Measurements from ENCODE around the gene SSH3. TPM values are rescaled to one million over a fixed set of nuclear protein-coding genes. Genes with fewer than 3 reads are reported as not detected.

SSH3 gene
- total RNA-seq, 2 donors from 2014 or later = 70.9 to 101 TPM

DNA sequence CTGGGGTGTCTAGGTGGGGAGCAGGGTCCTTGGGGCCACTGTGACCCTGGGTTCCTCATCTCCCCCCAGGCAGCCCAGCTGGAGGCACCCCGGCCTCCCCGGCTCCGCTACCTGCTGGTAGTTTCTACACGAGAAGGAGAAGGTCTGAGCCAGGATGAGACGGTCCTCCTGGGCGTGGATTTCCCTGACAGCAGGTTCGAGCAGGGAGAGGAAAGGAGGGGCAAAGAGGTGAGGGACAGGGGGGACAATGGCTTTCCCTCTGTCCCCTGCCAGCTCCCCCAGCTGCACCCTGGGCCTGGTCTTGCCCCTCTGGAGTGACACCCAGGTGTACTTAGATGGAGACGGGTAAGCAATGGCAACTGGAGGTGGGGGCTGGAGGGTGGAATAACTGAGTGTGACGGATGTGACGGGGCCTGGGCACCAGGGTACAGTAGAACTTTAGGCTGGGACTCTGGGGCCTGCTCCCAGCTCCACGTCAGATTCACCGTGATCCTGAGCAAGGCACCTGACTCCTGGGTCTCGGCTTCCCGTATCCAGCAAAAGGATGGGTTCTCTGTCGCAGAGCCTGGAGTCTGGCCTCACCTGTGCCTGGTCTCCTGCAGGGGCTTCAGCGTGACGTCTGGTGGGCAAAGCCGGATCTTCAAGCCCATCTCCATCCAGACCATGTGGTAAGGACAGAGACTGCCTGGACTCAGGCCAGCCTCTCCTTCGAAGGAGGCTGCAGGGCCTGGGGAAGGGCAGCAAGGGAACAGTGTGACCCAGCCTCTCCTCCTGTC, 3.6 kb downstream of the SSH3 start:
- Histone ChIP-seq H3K9me3 (no peaks in the 10 kb centered on the region), H3K27ac (no peak overlapping the region), H3K27me3 (replicated peaks; ENCODE audit: insufficient read depth) (no peaks in the 10 kb centered on the region), H3K36me3 (peaks cover 4 to 27% of the 10 kb centered on the region in 2 donors), H3K4me3 (no peak overlapping the region), H3K4me1 (replicated peaks) (peaks cover 14% of the 10 kb centered on the region)
- intact Hi-C loops (cut with DNase I) = no loop called here
- TF ChIP-seq POLR2A (IDR thresholded peaks at IDR 0.05) = no peak
- WGBS = 86% methylated on average over 19 of the region's 19 CpGs
- no peak for DNase-seq (ENCODE audit: low spot score)

DNA sequence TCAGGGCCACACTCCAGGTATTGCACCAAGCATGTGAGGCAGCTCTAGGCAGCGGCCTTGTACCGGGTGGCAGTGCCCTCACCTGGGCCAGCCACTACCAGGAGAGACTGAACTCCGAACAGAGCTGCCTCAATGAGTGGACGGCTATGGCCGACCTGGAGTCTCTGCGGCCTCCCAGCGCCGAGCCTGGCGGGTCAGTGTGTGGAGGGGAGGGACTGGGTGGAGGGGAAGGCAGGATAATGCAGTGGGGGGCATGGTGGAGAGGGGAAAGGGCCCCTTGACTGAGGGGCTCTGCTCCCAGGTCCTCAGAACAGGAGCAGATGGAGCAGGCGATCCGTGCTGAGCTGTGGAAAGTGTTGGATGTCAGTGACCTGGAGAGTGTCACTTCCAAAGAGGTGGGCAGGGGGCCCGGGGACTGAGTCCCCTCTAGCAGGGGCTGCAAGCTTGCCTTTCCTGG, 4.2 kb downstream of the SSH3 start:
- no peaks in the 10 kb centered on the region for H3K27me3 ChIP-seq (replicated peaks; ENCODE audit: insufficient read depth)
- H3K4me3 ChIP-seq = no peak overlapping the region
- DNase-seq (ENCODE audit: low spot score) = no peak
- no peaks in the 10 kb centered on the region for H3K9me3 ChIP-seq
- H3K4me1 ChIP-seq (replicated peaks) = peaks cover 13% of the 10 kb centered on the region
- peaks cover 4 to 27% of the 10 kb centered on the region in 2 donors for H3K36me3 ChIP-seq
- intact Hi-C loops (cut with DNase I) = no loop called here
- no peak overlapping the region for H3K27ac ChIP-seq
- TF ChIP-seq POLR2AphosphoS5 (IDR thresholded peaks at IDR 0.05) (no peak), POLR2A (IDR thresholded peaks at IDR 0.05) (no peak)
- TF ChIP-seq, protein P1, sequence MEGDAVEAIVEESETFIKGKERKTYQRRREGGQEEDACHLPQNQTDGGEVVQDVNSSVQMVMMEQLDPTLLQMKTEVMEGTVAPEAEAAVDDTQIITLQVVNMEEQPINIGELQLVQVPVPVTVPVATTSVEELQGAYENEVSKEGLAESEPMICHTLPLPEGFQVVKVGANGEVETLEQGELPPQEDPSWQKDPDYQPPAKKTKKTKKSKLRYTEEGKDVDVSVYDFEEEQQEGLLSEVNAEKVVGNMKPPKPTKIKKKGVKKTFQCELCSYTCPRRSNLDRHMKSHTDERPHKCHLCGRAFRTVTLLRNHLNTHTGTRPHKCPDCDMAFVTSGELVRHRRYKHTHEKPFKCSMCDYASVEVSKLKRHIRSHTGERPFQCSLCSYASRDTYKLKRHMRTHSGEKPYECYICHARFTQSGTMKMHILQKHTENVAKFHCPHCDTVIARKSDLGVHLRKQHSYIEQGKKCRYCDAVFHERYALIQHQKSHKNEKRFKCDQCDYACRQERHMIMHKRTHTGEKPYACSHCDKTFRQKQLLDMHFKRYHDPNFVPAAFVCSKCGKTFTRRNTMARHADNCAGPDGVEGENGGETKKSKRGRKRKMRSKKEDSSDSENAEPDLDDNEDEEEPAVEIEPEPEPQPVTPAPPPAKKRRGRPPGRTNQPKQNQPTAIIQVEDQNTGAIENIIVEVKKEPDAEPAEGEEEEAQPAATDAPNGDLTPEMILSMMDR (IDR thresholded peaks at IDR 0.05) = no peak
- WGBS = 78% methylated on average over 11 of the region's 12 CpGs

DNA sequence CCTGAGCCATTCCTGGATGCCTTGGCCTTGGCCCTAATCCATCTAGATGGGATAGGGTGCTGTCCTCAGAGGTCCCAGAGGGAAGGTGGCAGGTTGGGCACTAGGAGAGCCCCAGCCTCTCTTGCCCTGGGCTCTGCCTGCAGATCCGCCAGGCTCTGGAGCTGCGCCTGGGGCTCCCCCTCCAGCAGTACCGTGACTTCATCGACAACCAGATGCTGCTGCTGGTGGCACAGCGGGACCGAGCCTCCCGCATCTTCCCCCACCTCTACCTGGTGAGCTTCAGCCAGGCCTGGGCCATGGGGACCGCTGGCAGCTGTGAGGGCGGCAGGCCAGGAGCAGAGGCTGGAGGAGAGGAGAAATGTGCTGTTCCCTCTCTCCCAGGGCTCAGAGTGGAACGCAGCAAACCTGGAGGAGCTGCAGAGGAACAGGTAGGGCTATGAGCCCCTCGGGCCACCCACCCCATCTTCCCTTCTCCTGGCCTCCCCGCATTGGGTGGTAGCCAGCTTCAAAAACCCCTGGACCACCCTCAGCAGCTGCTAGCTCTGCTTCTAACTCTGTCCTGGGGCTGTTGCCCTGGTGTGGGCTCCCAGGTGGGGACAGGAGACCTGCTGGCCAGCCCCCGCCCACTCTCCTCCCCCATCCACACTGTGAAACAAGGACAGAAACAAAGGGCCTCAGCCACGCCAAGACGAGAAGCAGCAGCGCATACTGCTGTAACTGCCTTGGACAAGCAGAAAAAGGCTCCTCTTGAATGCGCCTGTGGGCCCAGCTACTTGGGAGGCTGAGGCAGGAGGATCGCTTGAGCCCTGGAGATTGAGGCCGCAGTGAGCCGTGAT, 4.9 kb downstream of the SSH3 start:
- no peak for DNase-seq (ENCODE audit: low spot score)
- 89% methylated on average over 20 of the region's 20 CpGs for WGBS
- no peak overlapping the region for H3K4me3 ChIP-seq
- H3K36me3 ChIP-seq = peaks cover 4 to 27% of the 10 kb centered on the region in 2 donors
- no peaks in the 10 kb centered on the region for H3K9me3 ChIP-seq
- intact Hi-C loops (cut with DNase I) = no loop called here
- no peaks in the 10 kb centered on the region for H3K27me3 ChIP-seq (replicated peaks; ENCODE audit: insufficient read depth)
- H3K4me1 ChIP-seq (replicated peaks) = peaks cover 9% of the 10 kb centered on the region
- TF ChIP-seq POLR2A (IDR thresholded peaks at IDR 0.05) (no peak), POLR2AphosphoS5 (IDR thresholded peaks at IDR 0.05) (no peak)
- TF ChIP-seq, protein P1 (IDR thresholded peaks at IDR 0.05) = no peak
- H3K27ac ChIP-seq = no peak overlapping the region

DNA sequence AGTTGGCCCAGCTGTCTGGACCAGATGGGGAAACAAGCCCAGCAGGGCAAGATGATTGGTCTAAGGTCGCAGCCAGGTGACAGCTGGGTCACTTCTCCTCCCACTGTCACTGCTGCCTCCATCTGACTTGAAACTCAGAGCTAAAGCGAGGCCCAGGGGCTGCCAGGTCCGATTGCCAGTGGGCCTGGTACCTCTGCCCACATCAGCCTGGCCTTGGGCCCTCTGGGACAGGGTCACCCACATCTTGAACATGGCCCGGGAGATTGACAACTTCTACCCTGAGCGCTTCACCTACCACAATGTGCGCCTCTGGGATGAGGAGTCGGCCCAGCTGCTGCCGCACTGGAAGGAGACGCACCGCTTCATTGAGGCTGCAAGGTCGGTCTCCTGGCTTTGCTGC, 5.8 kb downstream of the SSH3 start:
- Histone ChIP-seq H3K27me3 (replicated peaks; ENCODE audit: insufficient read depth) (no peaks in the 10 kb centered on the region), H3K4me3 (no peak overlapping the region), H3K27ac (no peak overlapping the region), H3K9me3 (no peaks in the 10 kb centered on the region), H3K4me1 (replicated peaks) (peaks cover 9% of the 10 kb centered on the region), H3K36me3 (peaks cover 4 to 27% of the 10 kb centered on the region in 2 donors)
- no peak for DNase-seq (ENCODE audit: low spot score)
- intact Hi-C loops (cut with DNase I) = no loop called here
- 94% methylated on average over 10 of the region's 11 CpGs for whole genome bisulfite sequencing
- TF ChIP-seq POLR2A (IDR thresholded peaks at IDR 0.05) (no peak), POLR2AphosphoS5 (IDR thresholded peaks at IDR 0.05) (no peak)
- TF ChIP-seq, protein P1 (IDR thresholded peaks at IDR 0.05) = no peak

DNA sequence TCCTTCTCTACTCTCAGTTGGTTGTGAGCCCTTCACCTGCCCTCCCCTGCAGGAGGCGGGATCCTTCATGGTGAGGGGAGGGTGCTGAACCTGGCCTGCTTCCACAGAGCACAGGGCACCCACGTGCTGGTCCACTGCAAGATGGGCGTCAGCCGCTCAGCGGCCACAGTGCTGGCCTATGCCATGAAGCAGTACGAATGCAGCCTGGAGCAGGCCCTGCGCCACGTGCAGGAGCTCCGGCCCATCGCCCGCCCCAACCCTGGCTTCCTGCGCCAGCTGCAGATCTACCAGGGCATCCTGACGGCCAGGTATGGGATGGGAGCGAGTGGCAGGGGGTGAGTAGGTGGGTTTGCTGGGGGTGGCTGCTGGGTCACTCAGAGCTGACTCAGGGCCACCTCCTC, 6.3 kb downstream of the SSH3 start:
- H3K27ac ChIP-seq = peak overlapping the region in 1 of 2 donors; percentile 85
- 85% methylated on average over 14 of the region's 14 CpGs for WGBS

More for the DNA sequence above, 6.3 kb downstream of the SSH3 start:
- Histone ChIP-seq H3K27me3 (replicated peaks; ENCODE audit: insufficient read depth) (no peaks in the 10 kb centered on the region), H3K4me3 (no peak overlapping the region), H3K9me3 (no peaks in the 10 kb centered on the region), H3K4me1 (replicated peaks) (peaks cover 9% of the 10 kb centered on the region), H3K36me3 (peaks cover 4 to 27% of the 10 kb centered on the region in 2 donors)
- intact Hi-C loops (cut with DNase I) = no loop called here
- no peak for DNase-seq (ENCODE audit: low spot score)
- TF ChIP-seq POLR2A (IDR thresholded peaks at IDR 0.05) (no peak), POLR2AphosphoS5 (IDR thresholded peaks at IDR 0.05) (no peak)
- TF ChIP-seq, protein P1 (IDR thresholded peaks at IDR 0.05) = no peak

All from prostate gland (tissue), 2 donors.